ENCODE results near the gene FLRT2. TPM values are rescaled to one million over a fixed set of nuclear protein-coding genes. Genes with fewer than 3 reads are reported as not detected.

The FLRT2 gene
- total RNA-seq (2022; extraction: Qiagen RNA extraction), result 2.1 to 4.1 TPM (median 3.2 TPM) in 5 replicates

GRCh38 chr14:85529803-85530574 lies at the start of gene FLRT2:
Gene FLRT2, plus strand, starts transcription at chr14:85530144. Its CDS starts 91,371 bp downstream, at chr14:85621515.

